ENCODE results near the gene KLF14.
A peak's percentile ranks its signal among the peaks of the same experiment; 100 is the strongest.
"Not testable (repeated sequence)": the region's sequence is repeated elsewhere in the genome, so short reads cannot be mapped to it uniquely, and the experiment has no call there.

KLF14 gene

DNA sequence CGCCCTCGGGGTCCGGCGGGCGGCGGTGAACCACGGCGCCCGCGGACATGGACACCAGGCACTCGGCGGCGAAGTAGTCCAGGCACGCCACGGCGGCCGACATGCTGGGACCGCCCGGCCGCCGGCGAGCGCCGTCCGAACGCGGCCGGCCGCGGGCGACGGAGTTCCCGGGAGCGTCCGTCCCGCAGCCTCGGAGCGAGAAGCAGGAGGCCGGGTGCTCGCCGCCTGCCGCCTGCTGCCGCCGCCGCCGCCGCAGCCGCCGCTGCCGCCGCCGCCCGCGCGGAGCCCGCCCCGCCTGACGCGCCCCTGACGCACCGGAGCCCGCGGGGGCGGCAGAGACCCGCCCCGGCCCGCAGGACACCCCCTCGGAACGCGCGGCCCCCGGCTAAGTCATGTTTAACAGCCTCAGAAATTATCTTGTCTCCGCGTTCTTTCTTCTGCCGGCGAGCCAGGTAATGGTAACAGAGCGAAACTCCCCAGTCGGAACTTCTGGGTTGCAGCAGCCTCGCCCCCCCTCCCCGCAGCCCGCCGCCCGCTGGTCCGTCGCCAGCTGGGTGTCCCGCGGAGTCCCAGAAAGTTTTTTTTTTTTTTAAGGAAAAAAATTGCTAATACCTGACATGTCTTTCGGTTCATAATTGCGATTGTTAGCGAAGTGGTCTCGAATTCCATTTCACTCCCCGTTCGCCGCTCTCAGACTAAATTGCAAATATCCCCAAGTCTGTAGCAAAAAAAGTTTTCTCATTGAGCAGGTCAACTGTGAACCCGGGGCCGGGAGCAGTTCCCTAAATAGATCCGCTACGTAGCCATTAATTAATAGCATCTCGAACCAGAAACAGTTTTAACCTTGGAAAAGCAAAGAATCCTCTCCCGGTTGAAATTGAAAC is at the start of gene KLF14:
Gene KLF14, minus strand, starts transcription at position 277 of the 884 bp plus-strand sequence. Its CDS starts 174 bp downstream, at position 103.
- Histone ChIP-seq H3K4me3 (ENCODE audit: low read length) (peak within 1 kb of the TSS; percentile 47), H3K27me3 (ENCODE audit: insufficient read depth, low read length) (peaks cover 45% of the 10 kb centered on the region)

DNA sequence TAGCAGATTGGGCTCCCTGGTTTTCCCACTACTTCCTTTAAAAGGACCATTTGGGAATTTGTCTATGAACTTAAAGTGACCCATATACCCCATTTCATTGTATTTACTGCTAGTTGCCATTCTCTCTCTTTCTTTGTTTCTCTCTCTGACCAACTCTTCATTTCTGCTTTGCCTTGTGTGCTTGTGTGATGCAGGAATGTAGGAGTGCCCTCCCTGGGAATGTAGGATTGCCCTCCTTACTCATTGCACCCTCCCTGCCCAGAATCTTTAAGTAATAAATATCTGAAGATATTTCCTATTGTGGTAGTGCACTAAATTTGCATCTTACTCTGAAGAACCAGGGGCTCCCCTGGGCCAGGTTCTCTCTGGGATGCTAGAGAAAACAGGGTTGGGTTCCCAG is 47.3 kb upstream of the KLF14 start:
- H3K4me3 ChIP-seq (ENCODE audit: low read length) = no peak overlapping the region
- H3K9me3 ChIP-seq (ENCODE audit: low read length) = peaks cover 1% of the 10 kb centered on the region
- H2AFZ ChIP-seq (ENCODE audit: low read depth, low read length) = no peak overlapping the region
- no peaks in the 10 kb centered on the region for H3K27me3 ChIP-seq (ENCODE audit: insufficient read depth, low read length)
- H3K36me3 ChIP-seq (ENCODE audit: insufficient read depth, low read length) = no peaks in the 10 kb centered on the region
- no peaks in the 10 kb centered on the region for H3K4me1 ChIP-seq (ENCODE audit: insufficient read depth, low read length)

More for the DNA sequence above, at the start of gene KLF14:
- Histone ChIP-seq H2AFZ (ENCODE audit: low read depth, low read length) (peak within 1 kb of the TSS; percentile 78), H3K4me1 (ENCODE audit: insufficient read depth, low read length) (no peaks in the 10 kb centered on the region), H3K36me3 (ENCODE audit: insufficient read depth, low read length) (no peaks in the 10 kb centered on the region), H3K9me3 (ENCODE audit: low read length) (peaks cover 17% of the 10 kb centered on the region)

DNA sequence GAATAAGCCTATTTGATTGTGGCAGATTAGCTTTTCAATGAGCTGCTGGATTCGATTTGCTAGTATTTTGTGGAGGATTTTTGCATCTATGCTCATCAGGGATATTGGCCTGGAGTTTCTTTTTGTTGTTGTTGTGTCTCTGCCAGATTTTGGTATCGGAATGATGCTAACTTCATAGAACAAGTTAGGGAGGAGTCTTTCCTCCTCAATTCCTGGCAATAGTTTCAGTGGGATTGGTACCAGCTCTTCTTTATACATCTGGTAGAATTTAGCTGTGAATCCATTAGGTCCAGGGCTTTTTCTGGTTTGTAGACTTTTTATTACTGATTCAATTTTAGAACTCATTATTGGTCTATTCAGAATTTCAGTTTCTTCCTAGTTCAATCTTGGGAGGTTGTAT is 43.4 kb upstream of the KLF14 start:
- H3K36me3 ChIP-seq (ENCODE audit: insufficient read depth, low read length) = no peaks in the 10 kb centered on the region
- H3K27me3 ChIP-seq (ENCODE audit: insufficient read depth, low read length) = no peaks in the 10 kb centered on the region
- H3K9me3 ChIP-seq (ENCODE audit: low read length) = peaks cover 4% of the 10 kb centered on the region
- H3K4me3 ChIP-seq (ENCODE audit: low read length) = no peak overlapping the region
- no peaks in the 10 kb centered on the region for H3K4me1 ChIP-seq (ENCODE audit: insufficient read depth, low read length)
- no peak overlapping the region for H2AFZ ChIP-seq (ENCODE audit: low read depth, low read length)

DNA sequence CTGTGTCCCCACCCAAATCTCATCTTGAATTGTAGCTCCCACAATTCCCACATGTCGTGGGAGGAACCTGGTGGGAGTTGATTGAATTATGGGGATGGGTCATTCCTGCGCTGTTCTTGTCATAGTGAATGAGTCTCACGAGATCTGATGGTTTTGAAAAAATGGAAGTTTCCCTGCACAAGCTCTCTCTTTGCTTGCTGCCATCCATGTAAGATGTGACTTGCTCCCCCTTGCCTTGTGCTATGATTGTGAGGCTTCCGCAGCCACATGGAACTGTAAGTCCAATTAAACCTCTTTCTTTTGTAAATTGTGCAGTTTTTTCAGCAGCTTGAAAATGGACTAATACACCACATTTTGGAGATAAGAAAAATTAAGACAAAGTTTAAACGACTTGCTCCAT is 38.4 kb upstream of the KLF14 start:
- not testable (repeated sequence) for H3K4me1 ChIP-seq (ENCODE audit: insufficient read depth, low read length); H3K4me3 ChIP-seq (ENCODE audit: low read length); H3K9me3 ChIP-seq (ENCODE audit: low read length); H3K36me3 ChIP-seq (ENCODE audit: insufficient read depth, low read length); H3K27me3 ChIP-seq (ENCODE audit: insufficient read depth, low read length); H2AFZ ChIP-seq (ENCODE audit: low read depth, low read length)

DNA sequence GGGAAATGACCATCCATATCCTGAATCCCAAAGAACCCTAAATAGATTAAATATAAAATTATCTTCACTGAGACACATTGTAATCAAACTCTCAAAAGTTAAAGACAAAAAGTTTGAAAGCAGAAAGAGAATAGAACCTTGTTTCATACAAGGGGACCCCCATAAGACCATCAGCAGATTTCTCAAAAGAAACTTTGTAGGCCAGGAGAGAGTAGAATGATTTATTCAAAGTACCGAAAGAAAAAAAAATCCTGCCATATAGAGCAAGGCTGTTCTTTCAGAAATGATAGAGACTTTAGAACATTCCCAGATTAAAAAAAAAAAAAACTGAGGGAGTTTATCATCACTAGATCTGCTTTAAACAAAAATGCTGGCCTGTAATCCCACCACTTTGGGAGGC is 34.8 kb upstream of the KLF14 start:
- Histone ChIP-seq H3K27me3 (ENCODE audit: insufficient read depth, low read length) (no peaks in the 10 kb centered on the region), H3K4me3 (ENCODE audit: low read length) (no peak overlapping the region), H2AFZ (ENCODE audit: low read depth, low read length) (no peak overlapping the region), H3K9me3 (ENCODE audit: low read length) (peaks cover 6% of the 10 kb centered on the region), H3K36me3 (ENCODE audit: insufficient read depth, low read length) (no peaks in the 10 kb centered on the region), H3K4me1 (ENCODE audit: insufficient read depth, low read length) (no peaks in the 10 kb centered on the region)

DNA sequence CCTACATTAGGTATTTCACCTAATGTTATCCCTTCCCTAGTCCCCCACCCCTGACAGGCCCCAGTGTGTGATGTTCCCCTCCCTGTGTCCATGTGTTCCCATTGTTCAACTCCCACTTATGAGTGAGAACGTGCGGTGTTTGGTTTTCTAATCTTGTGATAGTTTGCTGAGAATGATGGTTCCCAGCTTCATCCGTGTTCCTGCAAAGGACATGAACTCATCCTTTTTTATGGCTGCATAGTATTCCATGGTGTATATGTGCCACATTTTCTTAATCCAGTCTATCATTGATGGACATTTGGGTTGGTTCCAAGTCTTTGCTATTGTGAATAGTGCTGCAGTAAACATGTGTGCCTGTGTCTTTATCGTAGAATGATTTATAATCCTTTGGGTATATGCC is 30.6 kb upstream of the KLF14 start:
- not testable (repeated sequence) for H3K36me3 ChIP-seq (ENCODE audit: insufficient read depth, low read length); H3K4me1 ChIP-seq (ENCODE audit: insufficient read depth, low read length); H2AFZ ChIP-seq (ENCODE audit: low read depth, low read length); H3K4me3 ChIP-seq (ENCODE audit: low read length); H3K27me3 ChIP-seq (ENCODE audit: insufficient read depth, low read length); H3K9me3 ChIP-seq (ENCODE audit: low read length)

DNA sequence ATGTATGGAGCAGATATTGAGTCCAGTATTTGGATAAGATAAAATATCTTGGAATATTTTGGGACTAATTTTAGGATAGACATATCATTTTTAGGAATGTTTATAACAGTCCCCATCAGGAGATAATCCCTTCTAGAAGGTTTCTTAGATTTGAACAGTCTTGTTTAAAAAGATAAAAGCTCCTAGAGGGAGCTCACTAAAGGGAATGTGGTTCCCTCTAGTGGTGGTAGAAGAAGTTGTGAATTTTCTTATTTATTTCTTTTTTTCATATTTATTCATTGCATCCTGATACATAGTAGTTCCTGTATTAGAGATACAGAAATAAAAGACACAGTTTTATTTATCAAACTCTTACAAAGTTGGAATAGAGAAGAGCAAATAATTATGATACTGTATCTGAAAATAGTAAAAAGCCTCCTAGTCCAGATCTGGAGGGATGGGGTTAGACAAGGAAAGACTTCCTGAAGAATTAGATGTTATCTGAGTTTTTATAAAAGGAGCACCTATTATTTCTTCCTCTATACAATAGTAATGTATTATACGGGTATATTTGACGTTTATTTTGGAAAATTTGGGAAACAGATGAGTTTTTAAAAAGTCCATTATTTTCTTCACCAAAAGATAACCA is 24.5 kb upstream of the KLF14 start:
- Histone ChIP-seq H3K9me3 (ENCODE audit: low read length) (no peaks in the 10 kb centered on the region), H3K4me1 (ENCODE audit: insufficient read depth, low read length) (no peaks in the 10 kb centered on the region), H2AFZ (ENCODE audit: low read depth, low read length) (no peak overlapping the region), H3K36me3 (ENCODE audit: insufficient read depth, low read length) (no peaks in the 10 kb centered on the region), H3K27me3 (ENCODE audit: insufficient read depth, low read length) (peaks cover 4% of the 10 kb centered on the region), H3K4me3 (ENCODE audit: low read length) (no peak overlapping the region)

DNA sequence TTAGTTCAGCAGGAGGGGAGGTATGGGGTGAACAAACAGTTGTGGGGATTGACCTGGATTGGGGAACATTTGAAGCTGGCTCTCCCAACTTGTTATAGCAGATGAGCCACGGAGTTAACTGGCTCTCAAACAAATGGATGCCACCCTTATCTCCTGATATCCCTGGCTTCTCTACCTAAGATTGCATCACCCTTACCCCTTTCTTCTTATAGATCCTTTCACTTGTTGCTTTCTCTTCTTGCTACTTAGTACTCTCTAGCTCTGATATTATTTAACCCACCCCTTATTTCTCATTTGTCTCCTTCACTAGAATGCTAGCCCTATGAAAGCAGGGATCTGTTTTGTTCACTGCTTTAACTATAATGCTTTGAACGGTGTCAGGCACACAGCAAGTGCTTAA is 22.3 kb upstream of the KLF14 start:
- no peaks in the 10 kb centered on the region for H3K4me1 ChIP-seq (ENCODE audit: insufficient read depth, low read length)
- H2AFZ ChIP-seq (ENCODE audit: low read depth, low read length) = no peak overlapping the region
- no peaks in the 10 kb centered on the region for H3K36me3 ChIP-seq (ENCODE audit: insufficient read depth, low read length)
- H3K9me3 ChIP-seq (ENCODE audit: low read length) = no peaks in the 10 kb centered on the region
- H3K4me3 ChIP-seq (ENCODE audit: low read length) = no peak overlapping the region
- peaks cover 7% of the 10 kb centered on the region for H3K27me3 ChIP-seq (ENCODE audit: insufficient read depth, low read length)

DNA sequence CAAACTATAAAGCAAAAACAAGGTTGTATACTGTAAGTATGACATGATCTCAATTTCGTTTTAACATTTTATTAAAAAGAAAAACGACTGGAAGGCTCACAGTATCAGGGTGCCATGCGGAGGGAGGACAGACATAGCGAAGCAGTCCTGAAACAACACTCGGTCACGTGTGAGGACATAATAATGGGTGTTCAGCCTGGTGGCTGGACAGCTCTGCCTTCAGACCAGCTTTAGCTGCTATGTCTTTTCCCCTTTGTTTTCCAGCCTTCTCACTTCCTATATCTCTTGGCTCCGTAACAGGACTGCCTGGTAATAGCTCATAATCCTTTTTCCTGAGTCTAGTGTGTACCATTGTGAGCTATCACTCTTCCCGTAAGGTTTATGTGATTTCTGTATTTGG is 18.4 kb upstream of the KLF14 start:
- Histone ChIP-seq H3K4me3 (ENCODE audit: low read length) (no peak overlapping the region), H2AFZ (ENCODE audit: low read depth, low read length) (no peak overlapping the region), H3K4me1 (ENCODE audit: insufficient read depth, low read length) (no peaks in the 10 kb centered on the region), H3K9me3 (ENCODE audit: low read length) (no peaks in the 10 kb centered on the region), H3K27me3 (ENCODE audit: insufficient read depth, low read length) (peaks cover 9% of the 10 kb centered on the region), H3K36me3 (ENCODE audit: insufficient read depth, low read length) (no peaks in the 10 kb centered on the region)

DNA sequence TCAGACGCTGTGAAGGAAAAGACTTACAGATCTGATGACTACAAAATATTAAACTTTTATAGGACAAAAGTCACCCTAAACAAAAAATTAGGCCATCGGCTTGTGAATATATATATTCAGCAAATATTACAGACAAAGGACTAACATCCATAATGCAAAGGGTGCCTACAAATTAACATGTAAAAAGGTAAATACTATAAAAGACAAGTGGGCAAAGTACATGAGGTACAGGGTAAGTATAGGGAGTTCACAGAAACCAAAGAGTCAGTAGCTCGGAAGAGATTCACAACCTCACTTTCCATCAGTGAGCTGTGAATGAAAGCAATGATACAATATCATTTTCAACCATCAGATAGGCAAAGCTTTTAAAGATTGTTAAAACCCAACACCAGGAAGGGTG is 16.7 kb upstream of the KLF14 start:
- no peaks in the 10 kb centered on the region for H3K9me3 ChIP-seq (ENCODE audit: low read length)
- H3K4me3 ChIP-seq (ENCODE audit: low read length) = no peak overlapping the region
- no peak overlapping the region for H2AFZ ChIP-seq (ENCODE audit: low read depth, low read length)
- no peaks in the 10 kb centered on the region for H3K4me1 ChIP-seq (ENCODE audit: insufficient read depth, low read length)
- no peaks in the 10 kb centered on the region for H3K36me3 ChIP-seq (ENCODE audit: insufficient read depth, low read length)
- peaks cover 5% of the 10 kb centered on the region for H3K27me3 ChIP-seq (ENCODE audit: insufficient read depth, low read length)

DNA sequence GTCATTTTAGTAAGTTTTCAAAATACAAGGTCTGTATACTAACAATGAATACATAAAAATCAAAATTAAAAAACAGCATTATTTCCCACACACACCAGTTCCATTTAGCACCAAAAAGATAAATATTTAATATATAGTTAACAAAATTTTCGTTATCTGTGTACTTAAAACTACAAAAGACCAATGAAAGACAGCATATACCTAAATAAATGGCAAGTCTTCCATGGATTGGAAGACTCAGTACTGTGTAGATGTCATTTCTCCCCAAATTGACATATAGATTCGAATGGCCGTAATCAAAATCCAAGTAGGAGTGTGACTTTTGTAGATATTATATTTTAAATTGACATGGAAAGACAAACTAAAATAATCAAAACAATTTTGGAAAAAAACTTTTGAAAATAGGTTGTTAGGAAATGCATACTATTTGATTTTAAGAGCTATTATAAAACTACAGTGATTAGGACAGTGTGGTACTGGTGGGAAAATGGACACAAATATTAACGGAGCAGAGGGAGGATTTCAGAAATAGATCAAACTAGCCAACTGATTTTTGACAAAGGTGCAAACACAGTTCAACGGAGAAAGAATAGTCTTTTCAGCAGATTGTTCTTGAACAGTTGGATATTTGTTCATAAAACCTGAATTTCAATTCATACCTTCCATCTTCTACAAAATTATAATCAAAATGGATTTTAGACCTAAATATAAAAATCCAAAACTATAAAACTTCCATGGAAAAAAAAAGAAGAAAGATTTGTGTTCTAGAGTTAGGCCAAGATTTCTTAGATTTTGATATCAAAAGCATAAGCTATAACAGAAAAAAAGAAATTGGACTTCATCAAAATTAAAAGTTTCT is 14.8 kb upstream of the KLF14 start:
- Histone ChIP-seq H3K4me3 (ENCODE audit: low read length) (no peak overlapping the region), H3K9me3 (ENCODE audit: low read length) (no peaks in the 10 kb centered on the region), H3K4me1 (ENCODE audit: insufficient read depth, low read length) (no peaks in the 10 kb centered on the region), H3K36me3 (ENCODE audit: insufficient read depth, low read length) (no peaks in the 10 kb centered on the region), H3K27me3 (ENCODE audit: insufficient read depth, low read length) (peaks cover 5% of the 10 kb centered on the region), H2AFZ (ENCODE audit: low read depth, low read length) (no peak overlapping the region)

DNA sequence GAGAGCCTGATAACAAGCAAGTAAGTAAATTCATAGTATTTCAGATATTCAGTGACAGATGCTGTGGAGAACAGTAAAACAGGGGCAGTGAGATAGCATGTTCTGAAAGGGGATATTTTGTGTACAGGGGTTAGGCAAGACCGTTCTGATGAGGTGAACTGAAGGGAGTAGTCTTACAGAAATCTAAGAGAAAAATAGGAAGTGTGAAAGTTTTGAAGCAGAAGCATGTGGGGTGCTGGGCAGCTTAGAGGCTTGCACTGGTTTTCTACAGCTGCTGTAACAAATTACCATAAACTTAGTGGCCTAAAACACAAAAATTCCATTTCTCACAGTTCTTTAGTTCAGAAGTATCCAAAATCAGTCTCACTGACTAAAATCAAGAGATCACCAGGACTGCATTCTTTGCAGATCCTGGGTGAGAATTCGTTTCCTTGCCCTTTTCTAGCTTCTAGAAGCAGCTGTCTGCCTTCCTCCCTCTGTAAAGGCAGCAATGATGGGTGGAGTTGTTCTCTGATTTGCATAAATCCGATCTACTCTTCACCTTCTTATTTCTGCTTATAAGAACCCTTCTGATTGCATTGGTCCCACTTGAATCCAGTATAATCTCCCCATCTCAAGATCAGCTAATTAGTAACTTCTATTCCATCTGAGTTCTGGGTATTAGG is 7.5 kb upstream of the KLF14 start:
- Histone ChIP-seq H3K27me3 (ENCODE audit: insufficient read depth, low read length) (peaks cover 23% of the 10 kb centered on the region), H3K4me1 (ENCODE audit: insufficient read depth, low read length) (no peaks in the 10 kb centered on the region), H3K4me3 (ENCODE audit: low read length) (no peak overlapping the region), H3K9me3 (ENCODE audit: low read length) (no peaks in the 10 kb centered on the region), H3K36me3 (ENCODE audit: insufficient read depth, low read length) (no peaks in the 10 kb centered on the region), H2AFZ (ENCODE audit: low read depth, low read length) (no peak overlapping the region)
